Neural progenitor cell (in vitro differentiated cells): ENCODE data around the gene RNF121.

Experiments
- EZH2 ChIP-seq: fragments of 200-600 bp; sonication (generic); IDR thresholded peaks from 2 replicates; pipeline ENCODE4 v1.6.1; 2017; ENCODE audit warnings: antibody characterized with exemption, mild to moderate bottlenecking, moderate library complexity
- TF ChIP-seq, protein P1 (sequence below): fragments of 200-600 bp; sonication (generic); IDR thresholded peaks from 2 replicates; pipeline ENCODE4 v1.5.1; 2017; ENCODE audit warnings: antibody characterized with exemption, mild to moderate bottlenecking

DNA sequence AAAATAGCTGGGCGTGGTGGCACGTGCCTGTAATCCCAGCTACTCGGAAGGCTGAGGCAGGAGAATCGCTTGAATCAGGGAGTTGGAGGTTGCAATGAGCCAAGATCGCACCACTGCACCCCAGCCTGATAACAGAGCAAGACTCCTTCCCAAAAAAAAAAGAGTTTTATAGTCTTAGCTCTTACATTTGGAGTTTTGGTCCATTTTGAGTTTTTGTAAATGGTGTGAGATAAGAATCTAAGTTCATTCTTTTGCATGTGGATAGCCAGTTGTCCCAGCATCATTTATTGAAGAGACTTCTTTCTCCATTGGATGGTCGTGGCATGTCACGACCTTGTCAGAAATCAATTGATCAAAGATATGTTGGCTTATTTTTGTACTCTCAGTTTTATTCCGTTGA lies 34.6 kb downstream of the RNF121 start:
- TF ChIP-seq, protein P1, sequence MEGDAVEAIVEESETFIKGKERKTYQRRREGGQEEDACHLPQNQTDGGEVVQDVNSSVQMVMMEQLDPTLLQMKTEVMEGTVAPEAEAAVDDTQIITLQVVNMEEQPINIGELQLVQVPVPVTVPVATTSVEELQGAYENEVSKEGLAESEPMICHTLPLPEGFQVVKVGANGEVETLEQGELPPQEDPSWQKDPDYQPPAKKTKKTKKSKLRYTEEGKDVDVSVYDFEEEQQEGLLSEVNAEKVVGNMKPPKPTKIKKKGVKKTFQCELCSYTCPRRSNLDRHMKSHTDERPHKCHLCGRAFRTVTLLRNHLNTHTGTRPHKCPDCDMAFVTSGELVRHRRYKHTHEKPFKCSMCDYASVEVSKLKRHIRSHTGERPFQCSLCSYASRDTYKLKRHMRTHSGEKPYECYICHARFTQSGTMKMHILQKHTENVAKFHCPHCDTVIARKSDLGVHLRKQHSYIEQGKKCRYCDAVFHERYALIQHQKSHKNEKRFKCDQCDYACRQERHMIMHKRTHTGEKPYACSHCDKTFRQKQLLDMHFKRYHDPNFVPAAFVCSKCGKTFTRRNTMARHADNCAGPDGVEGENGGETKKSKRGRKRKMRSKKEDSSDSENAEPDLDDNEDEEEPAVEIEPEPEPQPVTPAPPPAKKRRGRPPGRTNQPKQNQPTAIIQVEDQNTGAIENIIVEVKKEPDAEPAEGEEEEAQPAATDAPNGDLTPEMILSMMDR = no peak
- TF ChIP-seq EZH2 = no peak
